WTC11 (cell line): Measurements from ENCODE around the gene RAB17. TPM values are rescaled to one million over a fixed set of nuclear protein-coding genes. Genes with fewer than 3 reads are reported as not detected.
A peak's percentile ranks its signal among the peaks of the same experiment; 100 is the strongest.

Experiments used
- ATAC-seq: fragments of 200-7000 bp; cut with Tn5 transposase; 2 replicates; pipeline ENCODE4 v1.10.0; 2021; ENCODE audit warnings: mild to moderate bottlenecking, moderate library complexity
- CTCF ChIA-PET: fragments of 300-600 bp; sonication (Branson Sonifier 250); formaldehyde crosslinking; loops from one replicate; lab custom pipeline; 2021; ENCODE audit warnings: antibody characterized with exemption; lab: Charles Lee
- POLR2A ChIA-PET: fragments of 350-600 bp; sonication (Branson Sonifier 250); formaldehyde crosslinking; loops from one replicate; lab custom pipeline; 2021; ENCODE audit warnings: antibody characterized with exemption; lab: Charles Lee
- DNase-seq: peaks from one replicate; pipeline ENCODE4 v3.0.0; 2021; ENCODE audit warnings: low spot score
- H3K27ac Mint-ChIP-seq: 2 replicates; pipeline ENCODE4 v1.8.0; 2021; ENCODE audit warnings: mixed read lengths
- H3K27me3 Mint-ChIP-seq: 2 replicates; pipeline ENCODE4 v1.8.0; 2021; ENCODE audit warnings: low read depth, mild to moderate bottlenecking, moderate library complexity, mixed read lengths
- H3K36me3 Mint-ChIP-seq: 2 replicates; pipeline ENCODE4 v1.8.0; 2021; ENCODE audit warnings: mixed read lengths
- H3K4me1 Mint-ChIP-seq: 2 replicates; pipeline ENCODE4 v1.8.0; 2022; ENCODE audit warnings: mixed read lengths
- H3K4me3 Mint-ChIP-seq: 2 replicates; pipeline ENCODE4 v1.8.0; 2021; ENCODE audit warnings: mild to moderate bottlenecking, moderate library complexity, mixed read lengths
- H3K9me3 Mint-ChIP-seq: 2 replicates; pipeline ENCODE4 v1.8.0; 2021; ENCODE audit warnings: mixed read lengths
- ELF4 ChIP-seq: sonication (generic); formaldehyde crosslinking; IDR thresholded peaks from 2 replicates; pipeline ENCODE4 v1.8.1; 2022; ENCODE audit warnings: low read depth, mild to moderate bottlenecking, moderate library complexity, missing genetic modification reagents
- GRHL2 ChIP-seq: fragments of 250-450 bp; sonication (Bioruptor Pico); IDR thresholded peaks from 2 replicates; pipeline ENCODE4 v1.8.0; 2022; ENCODE audit warnings: mild to moderate bottlenecking, moderate library complexity; ENCODE audit not compliant: insufficient replicate concordance, severe bottlenecking
- HMGA2 ChIP-seq: fragments of 250-450 bp; sonication (Bioruptor Pico); IDR thresholded peaks from 2 replicates; pipeline ENCODE4 v1.4.0; 2021; ENCODE audit warnings: mild to moderate bottlenecking, moderate library complexity
- HMGXB4 ChIP-seq: sonication (generic); formaldehyde crosslinking; IDR thresholded peaks from 2 replicates; pipeline ENCODE4 v1.8.1; 2023; ENCODE audit warnings: mild to moderate bottlenecking, moderate library complexity, missing genetic modification reagents
- MAX ChIP-seq: sonication (generic); formaldehyde crosslinking; IDR thresholded peaks from 2 replicates; pipeline ENCODE4 v1.8.0; 2022; ENCODE audit warnings: mild to moderate bottlenecking, missing genetic modification reagents
- OVOL2 ChIP-seq: fragments of 250-450 bp; sonication (Bioruptor Pico); IDR thresholded peaks from 2 replicates; pipeline ENCODE4 v1.9.0; 2021; ENCODE audit warnings: mild to moderate bottlenecking, borderline replicate concordance
- PREB ChIP-seq: sonication (generic); formaldehyde crosslinking; IDR thresholded peaks from 2 replicates; pipeline ENCODE4 v1.8.1; 2022; ENCODE audit warnings: mild to moderate bottlenecking, missing genetic modification reagents, moderate library complexity, borderline replicate concordance
- SMAD4 ChIP-seq: sonication (generic); formaldehyde crosslinking; IDR thresholded peaks from 2 replicates; pipeline ENCODE4 v1.8.0; 2022; ENCODE audit warnings: mild to moderate bottlenecking, missing genetic modification reagents
- STAT6 ChIP-seq: sonication (generic); formaldehyde crosslinking; conservative IDR thresholded peaks from 2 replicates; pipeline ENCODE4 v1.8.1; 2023; ENCODE audit warnings: mild to moderate bottlenecking, low read depth, missing genetic modification reagents, moderate library complexity
- TP53 ChIP-seq: sonication (generic); formaldehyde crosslinking; IDR thresholded peaks from 2 replicates; pipeline ENCODE4 v1.8.1; 2023; ENCODE audit warnings: mild to moderate bottlenecking, missing genetic modification reagents
- USF1 ChIP-seq: sonication (generic); formaldehyde crosslinking; IDR thresholded peaks from 2 replicates; pipeline ENCODE4 v1.8.0; 2022; ENCODE audit warnings: mild to moderate bottlenecking, missing genetic modification reagents
- USF2 ChIP-seq: sonication (generic); formaldehyde crosslinking; IDR thresholded peaks from 2 replicates; pipeline ENCODE4 v1.8.1; 2023; ENCODE audit warnings: mild to moderate bottlenecking, missing genetic modification reagents, moderate library complexity
- ZNF416 ChIP-seq: fragments of 250-450 bp; sonication (Bioruptor Pico); IDR thresholded peaks from 2 replicates; pipeline ENCODE4 v1.9.0; 2021; ENCODE audit warnings: mild to moderate bottlenecking, inconsistent platforms
- ZNF423 ChIP-seq: fragments of 250-450 bp; sonication (Bioruptor Pico); IDR thresholded peaks from 2 replicates; pipeline ENCODE4 v2.1.2; 2022; ENCODE audit warnings: mild to moderate bottlenecking, moderate library complexity
- ZNF425 ChIP-seq: fragments of 250-450 bp; sonication (Bioruptor Pico); conservative IDR thresholded peaks from 2 replicates; pipeline ENCODE4 v1.9.0; 2021; ENCODE audit warnings: mild to moderate bottlenecking
- ZNF532 ChIP-seq: fragments of 250-450 bp; sonication (Bioruptor Pico); IDR thresholded peaks from 2 replicates; pipeline ENCODE4 v1.9.0; 2021; ENCODE audit warnings: mild to moderate bottlenecking, borderline replicate concordance
- total RNA-seq: library from RNA; stranded (reverse); gene quantifications from 3 replicates; pipeline ENCODE4 v1.2.3, GENCODE V29; 2021

RAB17 gene
- total RNA-seq, 1 experiment from 2014 or later, result 140 TPM

- no peak for TF ChIP-seq USF1 (CRISPR knock-in tag)
- no peak for TF ChIP-seq OVOL2 (CRISPR knock-in tag)
- TF ChIP-seq ELF4 (CRISPR knock-in tag), result no peak
- no peak for TF ChIP-seq ZNF425
- TF ChIP-seq PREB (CRISPR knock-in tag), result no peak
- no peak for TF ChIP-seq HMGXB4
- TF ChIP-seq HMGA2 (CRISPR knock-in tag), result no peak
- TF ChIP-seq ZNF423 (CRISPR knock-in tag), result no peak
- no peak for TF ChIP-seq ZNF532 (CRISPR knock-in tag)
- no peak for TF ChIP-seq MAX (CRISPR knock-in tag)
- no peak for TF ChIP-seq SMAD4
- ChIA-PET CTCF (interaction anchor here (2.5 kb wide), 1 partner anchor 17 kb away, joined by 6 read pairs; no protein-coding TSS in a partner anchor), POLR2A (no interaction called here)
- Mint-ChIP-seq H3K27me3 (peaks cover 19% of the 10 kb centered on the region), H3K4me3 (no peak overlapping the region), H3K9me3 (peaks cover 18% of the 10 kb centered on the region), H3K27ac (peak overlapping the region; percentile 13), H3K4me1 (peaks cover 36% of the 10 kb centered on the region), H3K36me3 (peaks cover 35% of the 10 kb centered on the region)
- DNase-seq (no peak), ATAC-seq (no peak)
These were observed 40.7 kb upstream of the RAB17 start for GRCh38 chr2:237631007-237631785.

GRCh38 chr2:237630216-237631000 is 39.9 kb upstream of the RAB17 start:
- H3K36me3 Mint-ChIP-seq, result peaks cover 33% of the 10 kb centered on the region
- ATAC-seq, result no peak
- TF ChIP-seq GRHL2 (CRISPR knock-in tag), result no peak
- TF ChIP-seq TP53, result no peak
- TF ChIP-seq USF2 (CRISPR knock-in tag), result no peak
- TF ChIP-seq USF1 (CRISPR knock-in tag), result no peak
- no peak for TF ChIP-seq STAT6
- no peak for TF ChIP-seq ELF4 (CRISPR knock-in tag)
- no peak for TF ChIP-seq ZNF416 (CRISPR knock-in tag)

More at GRCh38 chr2:237630216-237631000, 39.9 kb upstream of the RAB17 start:
- peaks cover 38% of the 10 kb centered on the region for H3K4me1 Mint-ChIP-seq
- ChIA-PET CTCF (interaction anchor here (2.5 kb wide), 1 partner anchor 16 kb away, joined by 6 read pairs; no protein-coding TSS in a partner anchor), POLR2A (no interaction called here)
- H3K9me3 Mint-ChIP-seq, result peaks cover 15% of the 10 kb centered on the region
- peaks cover 27% of the 10 kb centered on the region for H3K27me3 Mint-ChIP-seq
- no peak overlapping the region for H3K4me3 Mint-ChIP-seq
- peak overlapping the region; percentile 22; the same call in 1 of the 2 replicates for H3K27ac Mint-ChIP-seq
- DNase-seq, result no peak
